Small intestine (tissue), 7 donors: Measurements from ENCODE around the gene AHRR. TPM values are rescaled to one million over a fixed set of nuclear protein-coding genes. Genes with fewer than 3 reads are reported as not detected.
"Not testable (repeated sequence)": the region's sequence is repeated elsewhere in the genome, so short reads cannot be mapped to it uniquely, and the experiment has no call there.

Source experiments
- DNase-seq, 2 donors: peaks; one replicate each; pipeline versions ENCODE4 v3.0.0 to v3.0.0-alpha.2; 2013
- FAIRE-seq: peaks from 2 replicates; lab custom pipeline; 2012; peaks lifted over from hg19 to GRCh38; lab: Jason Lieb, UNC
- H3K27ac ChIP-seq, 3 donors: one replicate each; pipeline ENCODE4 v1.5.1; 2013; ENCODE audit warnings: low read length in 2 of 3, mild to moderate bottlenecking in 2 of 3, control low read depth in 1 of 3, inconsistent platforms in 1 of 3, low read depth in 1 of 3, moderate library complexity in 1 of 3
- H3K27me3 ChIP-seq, 3 donors: one replicate each; pipeline ENCODE4 v1.6.1; 2013; ENCODE audit warnings: low read length in 3 of 3, inconsistent platforms in 1 of 3; ENCODE audit not compliant: control insufficient read depth in 3 of 3, insufficient read depth in 3 of 3
- H3K36me3 ChIP-seq, 3 donors: one replicate each; pipeline ENCODE4 v1.6.1; 2013; ENCODE audit warnings: low read length in 3 of 3, inconsistent platforms in 1 of 3, low read depth in 1 of 3, mild to moderate bottlenecking in 1 of 3, moderate library complexity in 1 of 3; ENCODE audit not compliant: control insufficient read depth in 3 of 3, insufficient read depth in 2 of 3
- H3K4me1 ChIP-seq, 3 donors: one replicate each; pipeline ENCODE4 v1.6.1; 2013; ENCODE audit warnings: low read length in 2 of 3, inconsistent platforms in 1 of 3, low read depth in 1 of 3, mild to moderate bottlenecking in 1 of 3, moderate library complexity in 1 of 3; ENCODE audit not compliant: control insufficient read depth in 3 of 3, insufficient read depth in 2 of 3
- H3K4me3 ChIP-seq, 3 donors: one replicate each; pipeline ENCODE4 v1.5.1; 2013; ENCODE audit warnings: low read length in 3 of 3, control low read depth in 1 of 3, inconsistent platforms in 1 of 3, low read depth in 1 of 3, mild to moderate bottlenecking in 1 of 3, moderate library complexity in 1 of 3
- H3K9me3 ChIP-seq, 2 donors: one replicate each; pipeline ENCODE4 v1.6.1; 2013; ENCODE audit warnings: low read depth in 1 of 2, low read length in 1 of 2; ENCODE audit not compliant: control insufficient read depth in 2 of 2, insufficient read depth in 1 of 2
- WGBS, 3 donors: extraction: QIAGEN DNeasy Blood & Tissue Kit; methylation state at CpG; one replicate each; pipeline ENCODE4 v1.1.7; 2013; 5-methylcytosine and 5-hydroxymethylcytosine counted together
- polyA plus RNA-seq, 4 donors: library from polyadenylated mRNA; stranded (reverse) in 3 of 4; unstranded in 1 of 4; fragments of 200-250 nt in 3 of 4; fragments of 120-200 nt in 1 of 4; gene quantifications; one replicate each; pipeline versions ENCODE4 v1.2.1 to v1.2.3, GENCODE V29; 2013
- donor health status: healthy with polysubstance abuse.
- donor health status: control.
- donor health status: control.
- donor health status: Bipolar disorder and iron deficiency.
- donor health status: healthy.

The AHRR gene
- polyA plus RNA-seq, 4 donors, result 0.22 to 2.6 (median 0.95) TPM

DNA sequence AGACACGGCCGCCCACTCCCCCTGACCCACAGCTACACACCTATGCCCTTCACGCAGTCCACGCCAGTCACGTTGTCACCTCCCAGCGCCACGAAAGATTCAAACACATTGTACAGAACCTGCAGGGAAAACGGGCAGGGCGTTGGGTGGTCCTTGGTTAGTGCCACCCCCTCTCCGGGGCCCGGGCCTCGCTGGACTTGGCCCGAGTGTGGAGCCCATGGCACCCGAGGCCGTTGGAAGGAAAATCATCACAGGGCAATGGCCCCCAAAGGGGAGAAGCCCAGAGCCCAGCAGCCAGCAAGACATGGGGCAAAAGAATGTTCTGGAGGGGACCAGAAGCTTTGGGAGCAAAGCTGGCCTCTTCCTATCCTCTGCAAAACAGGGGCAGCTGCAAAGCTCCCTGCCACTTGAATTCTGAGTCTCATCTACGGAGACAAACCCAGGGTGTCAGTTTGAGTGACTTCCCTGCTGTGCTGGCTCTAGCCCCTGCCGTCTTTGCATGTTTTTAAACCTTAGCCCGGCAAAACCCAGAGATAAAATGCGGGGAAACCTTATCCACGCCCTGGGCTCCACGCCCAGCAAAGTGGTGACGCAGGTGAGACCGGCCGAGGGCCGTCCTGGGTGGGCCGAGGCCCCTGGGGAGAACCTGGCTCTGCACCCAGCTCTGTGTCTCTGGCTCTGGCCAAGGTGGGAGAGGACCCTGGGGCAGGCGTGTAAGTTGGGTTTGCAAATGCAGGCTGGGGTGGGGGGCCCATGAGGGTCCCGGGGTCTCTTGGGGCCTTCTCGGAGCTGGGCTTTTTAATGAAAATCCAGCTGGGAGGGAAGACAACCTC is 163.8 kb downstream of the AHRR start:
- Histone ChIP-seq H3K27me3 (peaks cover 0 to 5% (median 4%) of the 10 kb centered on the region in 3 donors), H3K36me3 (peaks cover 0 to 84% (median 6%) of the 10 kb centered on the region in 3 donors), H3K27ac (no peak overlapping the region), H3K4me1 (peaks cover 0 to 2% (median 0%) of the 10 kb centered on the region in 3 donors), H3K4me3 (no peak overlapping the region), H3K9me3 (no peaks in the 10 kb centered on the region)
- WGBS, 3 donors, result 52 to 76% (median 65%) methylated on average over 29 of the region's 29 CpGs
- DNase-seq, result no peak
- FAIRE-seq, result no peak

DNA sequence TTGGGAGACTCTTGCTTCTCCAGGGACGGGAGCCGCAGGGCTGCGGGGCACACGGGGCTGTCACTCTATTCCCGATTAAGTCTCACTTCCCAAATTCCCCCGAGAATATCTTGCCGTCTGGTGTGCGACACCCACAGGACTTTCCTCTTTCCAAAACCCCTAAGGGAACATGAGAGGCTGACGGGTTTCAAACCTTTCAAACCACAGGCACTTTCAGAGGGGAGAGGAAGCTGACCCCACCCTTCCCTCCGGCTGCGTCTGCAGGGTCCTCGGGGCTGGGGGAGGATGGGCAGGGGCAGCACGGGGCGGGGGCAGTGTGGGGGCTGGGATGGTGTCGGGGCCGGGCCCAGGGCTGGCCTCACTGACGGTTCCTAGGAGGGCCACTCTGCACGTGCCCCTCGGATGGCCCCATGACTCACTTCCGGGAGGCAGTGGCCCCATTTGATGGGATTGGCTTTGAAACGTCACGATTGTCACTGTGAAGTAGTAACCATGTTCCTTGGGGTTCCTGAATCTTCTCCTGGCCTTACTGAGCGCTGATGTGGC is 164.5 kb downstream of the AHRR start:
- H3K36me3 ChIP-seq, result peaks cover 0 to 84% (median 11%) of the 10 kb centered on the region in 3 donors
- H3K9me3 ChIP-seq, result no peaks in the 10 kb centered on the region
- H3K27me3 ChIP-seq, result peaks cover 0 to 5% (median 4%) of the 10 kb centered on the region in 3 donors
- DNase-seq (no peak), FAIRE-seq (no peak)
- no peak overlapping the region for H3K27ac ChIP-seq
- H3K4me3 ChIP-seq, result no peak overlapping the region
- WGBS, 3 donors, result 38 to 41% (median 40%) methylated on average over 20 to 23 of the region's 23 CpGs
- H3K4me1 ChIP-seq, result peaks cover 0 to 2% (median 0%) of the 10 kb centered on the region in 3 donors

- DNase-seq, H3K27me3 ChIP-seq, H3K4me1 ChIP-seq, H3K4me3 ChIP-seq, FAIRE-seq, H3K27ac ChIP-seq, H3K9me3 ChIP-seq: not testable (repeated sequence)
- 90 to 96% (median 94%) methylated on average over 16 to 18 of the region's 22 CpGs for WGBS, 3 donors
- H3K36me3 ChIP-seq, result peaks cover 0 to 85% (median 12%) of the 10 kb centered on the region in 3 donors
Measured at GRCh38 chr5:486597-486996, 165.1 kb downstream of the AHRR start.

Other genes starting within 250 kb of the AHRR start
- gene PLEKHG4B, start 229.5 kb upstream of the AHRR start, polyA plus RNA-seq, result under 1 TPM in 2 of 4 donors, not detected in 2; 0.01 to 0.44 TPM
- under 1 TPM in 2 of 4 donors, not detected in 2; 0.04 to 0.12 TPM for gene LRRC14B, start 130.2 kb upstream of the AHRR start, polyA plus RNA-seq
- gene CCDC127, start 103.6 kb upstream of the AHRR start, polyA plus RNA-seq, result 1 to 10 TPM; 1.3 to 6.6 (median 2.2) TPM
- 100 to 1,000 TPM; 115 to 377 (median 268) TPM for gene SDHA, start 103.4 kb upstream of the AHRR start, polyA plus RNA-seq
- gene PDCD6, start 50.1 kb upstream of the AHRR start, polyA plus RNA-seq, result 100 to 1,000 TPM; 116 to 204 (median 175) TPM
- gene EXOC3, start 121.5 kb downstream of the AHRR start, polyA plus RNA-seq, result 10 to 100 TPM; 47.2 to 85.7 (median 64.4) TPM
- gene SLC9A3, start 202.7 kb downstream of the AHRR start, polyA plus RNA-seq, result 100 to 1,000 TPM in 1 of 4 donors, 10 to 100 TPM in 3; 24.1 to 178 (median 50.3) TPM